ENCODE results near the gene WFIKKN1.

WFIKKN1 gene

GRCh38 chr16:660459-661183 is 29.8 kb downstream of the WFIKKN1 start (continued):
- TF ChIP-seq ZBTB10 (tag by site-specific recombination; IDR thresholded peaks at IDR 0.05): peak; percentile 2; the same call in 1 of the 2 replicates
- TF ChIP-seq ZXDB (tag by site-specific recombination; IDR thresholded peaks at IDR 0.05): 0 out of 2 replicates have a peak, but pooled peaks have one; percentile 9
- no peak for TF ChIP-seq ZNF658 (tag by site-specific recombination; IDR thresholded peaks at IDR 0.05)
- peak; percentile 62; the same call in 1 of the 2 replicates for TF ChIP-seq ZNF692 (tag by site-specific recombination; IDR thresholded peaks at IDR 0.05)
- TF ChIP-seq GLI2 (tag by site-specific recombination; IDR thresholded peaks at IDR 0.05; ENCODE audit: borderline replicate concordance, low read depth): no peak
- TF ChIP-seq ZNF223 (tag by site-specific recombination; IDR thresholded peaks at IDR 0.05): no peak
- TF ChIP-seq ZIC2 (tag by site-specific recombination; IDR thresholded peaks at IDR 0.05): peak; percentile 53; the same call in 1 of the 2 replicates
- TF ChIP-seq KLF16 (tag by site-specific recombination; IDR thresholded peaks at IDR 0.05): peak; percentile 38; the same call in 1 of the 2 replicates
- TF ChIP-seq ZNF138 (tag by site-specific recombination; IDR thresholded peaks at IDR 0.05; ENCODE audit: borderline replicate concordance): no peak
- TF ChIP-seq ZBTB44 (tag by site-specific recombination; IDR thresholded peaks at IDR 0.05): no peak
- no peak for TF ChIP-seq TSHZ1 (tag by site-specific recombination; IDR thresholded peaks at IDR 0.05; ENCODE audit: borderline replicate concordance)
- TF ChIP-seq SP3 (tag by site-specific recombination; IDR thresholded peaks at IDR 0.05): peak; percentile 80
- 0 out of 2 replicates have a peak, but pooled peaks have one; percentile 34 for TF ChIP-seq YY1 (tag by site-specific recombination; IDR thresholded peaks at IDR 0.05)
- peak; percentile 67; the same call in 1 of the 2 replicates for TF ChIP-seq ZNF2 (tag by site-specific recombination; IDR thresholded peaks at IDR 0.05)
- TF ChIP-seq ZBTB8A (tag by site-specific recombination; IDR thresholded peaks at IDR 0.05): peak; percentile 80
- TF ChIP-seq ZNF426 (tag by site-specific recombination; IDR thresholded peaks at IDR 0.05): no peak
- peak; percentile 80; the same call in 1 of the 2 replicates for TF ChIP-seq PATZ1 (tag by site-specific recombination; IDR thresholded peaks at IDR 0.05)
- TF ChIP-seq ZNF629 (tag by site-specific recombination; IDR thresholded peaks at IDR 0.05): peak; percentile 42; the same call in 1 of the 2 replicates
- no peak for TF ChIP-seq ZNF280D (tag by site-specific recombination; IDR thresholded peaks at IDR 0.05)
- no peak for TF ChIP-seq ZNF148 (tag by site-specific recombination; IDR thresholded peaks at IDR 0.05; ENCODE audit: borderline replicate concordance)
- TF ChIP-seq ZFP69B (tag by site-specific recombination; IDR thresholded peaks at IDR 0.05): peak; percentile 69

Data from HEK293 (cell line).